MM.1S (cell line): Measurements from ENCODE around the gene RBSN.
A peak's percentile ranks its signal among the peaks of the same experiment; 100 is the strongest.

Experiments used
- DNase-seq: peaks from one replicate; pipeline ENCODE4 v3.0.0-alpha.2; 2015
- H2AFZ ChIP-seq: fragments of 300-600 bp; sonication (generic); 2 replicates; pipeline ENCODE4 v1.6.0; 2016; ENCODE audit warnings: antibody characterized with exemption, low read length
- H3F3A ChIP-seq: fragments of 300-600 bp; sonication (generic); 2 replicates; pipeline ENCODE4 v1.6.1; 2016; ENCODE audit warnings: mild to moderate bottlenecking, antibody characterized with exemption, low read length, moderate library complexity, mixed read lengths; ENCODE audit not compliant: insufficient read depth
- H3K27ac ChIP-seq: fragments of 300-600 bp; sonication (generic); 2 replicates; pipeline ENCODE4 v1.5.1; 2016; ENCODE audit warnings: mild to moderate bottlenecking, low read length
- H3K27me3 ChIP-seq: fragments of 300-600 bp; sonication (generic); replicated peaks from 2 replicates; pipeline ENCODE4 v1.6.0; 2016; ENCODE audit warnings: low read length; ENCODE audit not compliant: insufficient read depth
- H3K36me3 ChIP-seq: fragments of 300-600 bp; sonication (generic); replicated peaks from 2 replicates; pipeline ENCODE4 v1.6.1; 2016; ENCODE audit warnings: mild to moderate bottlenecking, low read length, mixed read lengths; ENCODE audit not compliant: insufficient read depth
- H3K4me1 ChIP-seq: fragments of 300-600 bp; sonication (generic); 2 replicates; pipeline ENCODE4 v1.6.1; 2016; ENCODE audit warnings: low read length, mixed read lengths
- H3K4me2 ChIP-seq: fragments of 300-600 bp; sonication (generic); 2 replicates; pipeline ENCODE4 v1.6.0; 2016; ENCODE audit warnings: low read depth, low read length
- H3K4me3 ChIP-seq: fragments of 300-600 bp; sonication (generic); 2 replicates; pipeline ENCODE4 v1.5.1; 2016; ENCODE audit warnings: low read length, mixed read lengths
- H3K79me2 ChIP-seq: fragments of 300-600 bp; sonication (generic); 2 replicates; pipeline ENCODE4 v1.6.1; 2016; ENCODE audit warnings: mixed run types, low read length, mixed read lengths
- H3K9ac ChIP-seq: fragments of 300-600 bp; sonication (generic); 2 replicates; pipeline ENCODE4 v1.6.1; 2016; ENCODE audit warnings: low read length, mixed read lengths
- H3K9me2 ChIP-seq: fragments of 300-600 bp; sonication (generic); replicated peaks from 2 replicates; pipeline ENCODE4 v1.6.1; 2016; ENCODE audit warnings: mild to moderate bottlenecking, low read length, mixed read lengths; ENCODE audit not compliant: insufficient read depth
- H3K9me3 ChIP-seq: fragments of 300-600 bp; sonication (generic); replicated peaks from 2 replicates; pipeline ENCODE4 v1.6.1; 2016; ENCODE audit warnings: mild to moderate bottlenecking, low read length, mixed read lengths; ENCODE audit not compliant: insufficient read depth
- H4K20me1 ChIP-seq: fragments of 300-600 bp; sonication (generic); 2 replicates; pipeline ENCODE4 v1.6.1; 2016; ENCODE audit warnings: mild to moderate bottlenecking, low read length, moderate library complexity, mixed read lengths; ENCODE audit not compliant: insufficient read depth
- CTCF ChIP-seq: fragments of 300-600 bp; sonication (generic); IDR thresholded peaks from 2 replicates; pipeline ENCODE4 v1.5.1; 2016; ENCODE audit warnings: antibody characterized with exemption, low read length, mixed read lengths
- EZH2 ChIP-seq: fragments of 300-600 bp; sonication (generic); optimal IDR thresholded peaks from 2 replicates; pipeline ENCODE3; 2017; ENCODE audit warnings: low read depth, mild to moderate bottlenecking, antibody characterized with exemption, low read length, mixed read lengths
- EZH2phosphoT487 ChIP-seq: fragments of 300-600 bp; sonication (generic); IDR thresholded peaks from 2 replicates; pipeline ENCODE4 v1.6.1; 2018; ENCODE audit warnings: antibody characterized with exemption, low read length

The RBSN gene

DNA sequence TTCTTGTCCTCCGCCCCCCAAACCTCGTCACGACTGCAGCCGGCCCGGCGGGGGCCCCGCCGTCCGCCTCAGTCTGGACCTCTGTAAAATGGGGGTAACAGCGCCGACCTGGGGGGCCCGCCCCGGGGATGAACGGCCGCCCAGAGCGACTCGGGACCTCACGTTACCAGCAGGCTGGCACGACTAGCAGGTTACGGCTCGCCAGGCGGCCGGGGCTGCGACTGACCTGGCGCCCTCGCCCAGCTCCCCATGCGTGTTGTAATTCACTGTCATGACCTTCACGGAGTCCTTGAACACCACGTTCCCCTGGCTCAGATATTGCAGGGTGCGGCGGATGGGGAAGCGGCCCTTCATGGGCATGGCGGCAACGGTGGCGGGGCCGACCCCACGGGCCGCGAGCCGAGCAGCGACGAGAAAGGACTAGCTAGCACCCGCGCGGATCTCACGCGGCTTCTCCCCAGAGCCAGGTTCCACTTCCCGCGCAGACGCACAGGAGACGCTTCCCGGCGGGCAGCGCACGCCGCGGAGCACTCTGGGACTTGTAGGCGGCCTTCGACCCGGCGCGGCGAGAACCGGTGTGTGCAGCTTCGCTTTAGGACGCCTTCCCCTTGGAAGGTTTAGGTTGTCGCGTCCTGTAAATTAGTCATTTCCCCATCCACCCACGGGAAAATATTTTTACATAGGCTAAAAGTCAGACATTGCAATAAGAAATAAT lies 34.0 kb downstream of the RBSN start, which contains the start of gene MRPS25:
Gene MRPS25 (minus strand): TSS at position 481 of the 715 bp plus-strand sequence. CDS start 121 bp downstream, at position 360.
- DNase-seq: peak; percentile 94
- peak within 1 kb of the TSS; percentile 92 for H2AFZ ChIP-seq
- H3F3A ChIP-seq: no peaks in the 10 kb centered on the region
- H3K36me3 ChIP-seq: no peaks in the 10 kb centered on the region
- H3K27me3 ChIP-seq: no peaks in the 10 kb centered on the region
- TF ChIP-seq EZH2 (no peak), CTCF (no peak), EZH2phosphoT487 (no peak)
- peak within 1 kb of the TSS; percentile 81 for H3K4me2 ChIP-seq
- H3K9ac ChIP-seq: peak within 1 kb of the TSS; percentile 95
- H3K4me1 ChIP-seq: peaks cover 5% of the 10 kb centered on the region
- peaks cover 32% of the 10 kb centered on the region for H3K79me2 ChIP-seq
- H4K20me1 ChIP-seq: 0 out of 2 replicates have a peak, but pooled peaks cover 3% of the 10 kb centered on the region
- H3K9me2 ChIP-seq: no peaks in the 10 kb centered on the region
- H3K9me3 ChIP-seq: no peaks in the 10 kb centered on the region
- H3K27ac ChIP-seq: peak within 1 kb of the TSS; percentile 54
- peak within 1 kb of the TSS; percentile 92 for H3K4me3 ChIP-seq

DNA sequence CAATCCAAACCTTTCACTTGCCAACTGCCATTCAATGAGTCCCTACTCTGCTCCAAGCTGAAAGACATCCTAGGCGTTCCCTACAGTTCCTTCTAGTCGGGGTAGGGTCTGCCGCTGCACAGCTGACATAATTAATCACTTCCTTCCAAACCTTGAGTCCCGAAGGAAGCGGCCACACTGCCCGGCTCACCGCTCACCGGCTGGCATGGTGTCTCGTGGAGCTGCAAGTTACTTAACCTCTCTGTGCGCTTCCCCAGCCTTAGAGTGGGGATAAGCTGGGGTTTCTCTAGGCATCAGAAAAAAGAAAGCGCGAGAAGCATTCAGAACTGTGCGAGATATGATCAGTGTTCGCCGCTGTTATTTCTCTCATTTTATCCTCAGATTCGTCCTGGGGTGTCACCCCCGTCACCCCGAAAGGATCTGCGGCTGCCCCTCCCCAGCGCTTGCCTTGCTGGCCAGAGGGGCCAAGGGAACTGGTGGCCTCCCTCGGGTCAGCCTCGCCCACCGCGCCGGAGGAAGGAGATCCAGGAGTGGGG lies 34.6 kb downstream of the RBSN start:
- Histone ChIP-seq H3K27ac (peak overlapping the region; percentile 54; the same call in 1 of the 2 replicates), H3F3A (no peaks in the 10 kb centered on the region), H3K27me3 (no peaks in the 10 kb centered on the region), H3K4me3 (peak overlapping the region; percentile 92), H3K9me3 (no peaks in the 10 kb centered on the region), H3K36me3 (no peaks in the 10 kb centered on the region), H3K9ac (peak overlapping the region; percentile 95), H4K20me1 (0 out of 2 replicates have a peak, but pooled peaks cover 3% of the 10 kb centered on the region), H3K9me2 (no peaks in the 10 kb centered on the region), H3K4me2 (peak overlapping the region; percentile 81), H3K4me1 (peaks cover 5% of the 10 kb centered on the region), H3K79me2 (peaks cover 39% of the 10 kb centered on the region), H2AFZ (peak overlapping the region; percentile 92)
- no peak for TF ChIP-seq EZH2
- TF ChIP-seq CTCF: no peak
- no peak for TF ChIP-seq EZH2phosphoT487
- DNase-seq: peak; percentile 16

DNA sequence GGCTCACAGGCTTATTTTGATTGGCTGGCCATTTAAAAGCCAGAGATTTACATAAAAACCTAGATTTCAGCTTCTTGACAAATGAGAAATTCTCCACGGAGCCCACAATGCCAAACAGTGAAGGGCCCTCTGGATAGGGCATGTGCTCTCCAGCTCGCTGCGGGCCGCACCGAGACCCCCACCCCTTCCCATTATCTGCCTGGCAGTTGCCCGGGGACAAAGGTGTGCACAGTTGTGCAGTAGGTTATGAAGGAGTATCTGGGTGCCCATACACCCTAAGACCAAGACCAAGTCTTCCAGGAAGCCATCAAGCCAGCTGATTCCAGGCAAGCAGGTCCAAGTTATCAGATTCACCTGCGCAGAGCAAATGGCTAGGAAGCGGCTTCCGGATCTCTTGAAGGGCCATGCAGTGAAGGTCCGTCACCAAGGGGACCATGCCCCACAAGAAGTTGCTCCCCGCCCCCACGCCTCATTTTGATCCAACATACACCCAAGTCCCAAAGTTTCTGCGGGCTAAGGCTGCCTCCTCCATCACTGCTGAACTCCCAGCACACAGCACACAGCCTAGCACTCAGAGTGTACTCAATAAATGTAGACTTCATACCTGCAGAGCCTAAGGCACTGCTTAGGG lies 35.2 kb downstream of the RBSN start:
- peaks cover 45% of the 10 kb centered on the region for H3K79me2 ChIP-seq
- H3K27ac ChIP-seq: no peak overlapping the region
- H2AFZ ChIP-seq: no peak overlapping the region

More for the DNA sequence above, 35.2 kb downstream of the RBSN start:
- Histone ChIP-seq H3K4me3 (peak overlapping the region; percentile 92), H3K9me3 (no peaks in the 10 kb centered on the region), H3K27me3 (no peaks in the 10 kb centered on the region), H3K9ac (peak overlapping the region; percentile 95), H4K20me1 (0 out of 2 replicates have a peak, but pooled peaks cover 3% of the 10 kb centered on the region), H3K4me2 (peak overlapping the region; percentile 81), H3F3A (no peaks in the 10 kb centered on the region), H3K9me2 (no peaks in the 10 kb centered on the region), H3K4me1 (peaks cover 5% of the 10 kb centered on the region), H3K36me3 (no peaks in the 10 kb centered on the region)
- TF ChIP-seq CTCF (no peak), EZH2 (no peak), EZH2phosphoT487 (no peak)
- no peak for DNase-seq
